GM21825 (cell line): ENCODE results near the gene G0S2.

ENCODE experiments used
- ATAC-seq: cut with Tn5 transposase; IDR thresholded peaks from one replicate; pipeline ENCODE4 v1.9.1; 2021; ENCODE audit warnings: mild to moderate bottlenecking, moderate library complexity; ENCODE audit not compliant: unreplicated experiment

G0S2 gene

DNA sequence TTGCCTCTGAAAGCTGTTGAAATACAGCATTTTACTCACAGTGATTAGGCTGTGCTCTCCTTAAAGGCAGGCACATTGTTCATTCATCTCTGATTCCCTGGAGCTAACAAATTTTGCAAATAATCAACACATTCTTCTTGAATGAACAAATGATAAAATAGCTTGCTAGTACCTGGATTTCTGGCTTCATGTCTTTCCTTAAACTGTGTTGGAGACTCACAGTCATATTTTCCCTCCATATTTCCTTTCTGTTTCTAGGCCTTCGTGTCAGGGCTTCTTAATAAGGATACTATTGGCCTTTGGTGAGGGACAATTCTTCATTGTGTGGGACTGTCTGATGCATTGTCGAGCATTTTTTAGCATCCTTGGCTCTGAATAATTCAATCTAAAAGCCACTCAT lies 39.1 kb downstream of the G0S2 start:
- no peak for ATAC-seq

DNA sequence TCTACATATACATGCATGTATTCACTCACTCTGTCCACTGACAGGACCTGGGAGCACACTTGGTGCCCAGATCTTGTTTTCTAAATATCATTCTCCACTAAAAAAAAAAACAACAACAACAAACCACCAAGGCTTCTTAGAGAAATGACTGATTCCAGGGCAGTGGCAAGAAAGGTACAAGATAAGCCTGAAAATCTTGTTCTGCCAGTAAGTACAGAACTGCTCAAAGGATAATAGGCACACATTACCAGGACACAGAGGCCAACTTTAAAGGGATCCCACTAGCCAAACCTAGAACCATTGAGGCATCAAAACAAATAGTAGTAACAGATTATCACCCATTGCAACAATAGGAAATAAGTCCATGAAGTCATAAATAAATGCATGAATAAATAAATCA lies 40.1 kb downstream of the G0S2 start:
- no peak for ATAC-seq

DNA sequence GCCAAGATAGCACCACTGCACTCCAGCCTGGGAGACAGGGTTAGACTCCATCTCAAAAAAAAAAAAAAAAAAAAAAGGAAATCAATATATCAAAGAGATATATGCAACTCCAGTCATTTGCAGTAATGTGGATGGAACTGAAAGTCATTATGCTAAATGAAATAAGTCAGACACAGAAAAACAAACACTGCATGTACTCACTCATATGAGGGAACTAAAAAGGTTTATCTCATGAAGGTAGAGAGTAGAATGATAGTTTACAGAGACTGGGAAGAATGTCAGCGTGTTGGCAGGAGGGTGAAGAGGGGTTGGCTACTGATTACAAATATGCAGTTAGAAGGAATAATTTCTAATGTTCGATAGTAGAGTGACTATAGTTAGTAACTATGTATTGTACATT lies 42.6 kb downstream of the G0S2 start:
- no peak for ATAC-seq

DNA sequence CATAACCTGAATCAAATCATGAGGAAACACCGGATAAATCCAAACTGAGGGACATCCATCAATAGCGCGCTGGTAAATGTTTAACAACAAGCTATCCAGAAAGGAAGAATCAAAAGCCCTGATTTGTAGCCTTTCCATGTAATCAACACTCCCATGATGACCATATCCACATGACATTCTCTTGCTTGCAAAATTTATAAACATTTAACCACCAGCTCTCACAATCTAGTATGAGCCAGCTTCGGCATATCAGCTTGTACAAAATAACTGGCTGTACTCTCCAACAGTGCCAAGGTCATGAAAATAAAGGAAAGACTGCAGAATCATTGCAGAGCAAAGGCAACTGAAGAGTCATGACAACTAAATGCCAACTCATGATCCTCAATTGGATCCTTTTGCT lies 45.1 kb downstream of the G0S2 start:
- no peak for ATAC-seq

DNA sequence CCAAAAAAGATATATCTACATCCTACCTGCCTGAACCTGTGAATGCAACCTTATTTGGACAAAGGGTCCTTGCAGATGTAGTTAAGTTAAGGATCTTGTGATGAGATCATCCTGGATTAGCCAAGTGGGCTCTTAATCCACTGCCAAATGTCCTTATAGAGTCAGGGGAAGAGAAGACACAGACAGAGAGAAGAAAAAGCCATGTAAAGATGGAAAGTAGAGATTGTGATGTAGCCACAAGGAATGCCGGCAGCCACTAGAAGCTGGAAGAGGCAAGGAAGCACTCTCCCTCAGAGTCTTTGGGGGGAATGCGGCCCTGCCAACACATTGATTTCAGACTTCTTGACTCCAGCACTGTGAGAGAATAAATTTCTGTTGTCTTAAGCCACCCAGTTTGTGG lies 45.6 kb downstream of the G0S2 start:
- no peak for ATAC-seq

DNA sequence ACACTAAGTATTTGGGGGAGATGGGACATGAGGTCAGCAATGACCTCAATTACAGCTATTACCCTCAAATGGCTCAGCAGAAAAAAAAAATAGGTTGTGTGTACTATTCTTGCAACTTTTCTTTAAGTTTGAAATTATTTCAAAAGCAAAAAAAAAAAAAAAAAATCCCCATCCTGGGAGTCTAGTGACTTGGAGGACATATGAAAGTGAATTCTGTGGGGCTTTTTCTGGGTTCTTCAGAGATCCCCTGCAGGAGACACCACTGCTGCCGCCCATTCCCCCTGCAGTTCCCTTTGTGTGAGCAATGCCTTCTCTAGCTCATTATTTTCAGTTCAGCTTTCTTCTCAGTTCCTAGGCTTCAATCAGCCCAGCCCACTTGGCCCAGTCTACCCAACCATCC lies 46.1 kb downstream of the G0S2 start:
- ATAC-seq, result no peak

DNA sequence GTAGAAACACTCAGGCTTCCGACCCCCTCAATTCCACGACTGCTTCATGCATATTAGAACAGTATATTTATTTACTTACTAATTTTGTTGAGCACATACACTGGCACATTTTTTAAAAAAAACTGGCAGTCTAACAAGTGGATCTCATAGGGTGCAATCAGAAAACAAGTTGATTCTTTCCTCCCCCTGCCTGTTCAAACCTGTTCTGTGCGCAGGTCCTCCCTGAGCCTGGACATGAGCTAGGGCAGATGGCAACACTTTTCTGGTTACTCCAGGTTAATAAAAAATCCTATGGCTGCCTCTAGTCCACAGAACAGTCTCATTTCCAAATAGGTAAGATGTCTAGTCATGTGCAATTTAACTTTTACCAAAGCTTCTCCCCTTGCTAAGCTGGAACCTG lies 48.1 kb downstream of the G0S2 start:
- no peak for ATAC-seq

DNA sequence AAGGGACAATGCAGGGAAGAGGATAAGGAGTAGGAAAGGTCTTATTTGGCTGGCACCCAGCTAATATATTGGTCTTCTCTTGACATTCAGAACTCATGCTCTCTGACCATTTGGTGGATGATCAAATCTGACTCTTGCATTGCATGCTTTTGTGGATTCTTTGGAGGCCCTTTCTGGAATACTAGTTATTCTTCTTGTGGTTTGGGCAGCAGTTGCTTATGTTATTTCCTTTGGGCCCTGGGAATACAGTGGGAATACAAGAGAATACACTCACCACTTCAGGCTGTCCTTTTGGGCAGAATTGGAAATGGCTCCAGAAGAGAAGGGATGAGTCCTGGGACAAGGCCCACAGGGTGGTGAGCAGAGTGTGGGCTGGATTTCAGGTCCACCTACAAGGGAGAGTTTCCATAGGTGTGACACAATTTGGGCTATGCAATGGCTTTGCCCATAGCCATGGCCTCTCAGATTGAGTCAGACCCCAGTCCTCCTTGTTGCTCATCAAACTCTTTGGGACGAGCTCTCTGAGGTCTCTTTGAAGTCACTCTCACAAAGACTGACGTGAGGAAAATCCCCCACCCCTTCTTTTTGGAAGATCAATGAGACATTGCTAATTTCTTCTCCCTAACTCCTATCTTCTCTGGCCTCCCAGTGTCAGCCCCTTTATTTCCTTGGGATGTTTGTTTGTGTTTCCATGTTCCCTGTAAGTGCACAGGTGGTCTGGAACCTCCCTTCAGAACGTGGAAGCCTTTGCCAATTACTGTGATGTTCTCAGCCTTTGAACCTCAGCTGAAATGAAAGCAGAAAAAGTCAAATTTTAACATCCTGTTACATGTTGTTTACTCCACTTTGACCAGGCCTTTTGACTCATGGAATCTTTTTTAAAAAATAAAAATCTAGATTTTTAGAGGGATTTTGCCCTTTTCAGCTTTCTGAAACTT lies 48.8 kb downstream of the G0S2 start:
- no peak for ATAC-seq
